ENCODE measurements around the gene RBFOX2. TPM values are rescaled to one million over a fixed set of nuclear protein-coding genes. Genes with fewer than 3 reads are reported as not detected.
"Not testable (repeated sequence)": the region's sequence is repeated elsewhere in the genome, so short reads cannot be mapped to it uniquely, and the experiment has no call there.

RBFOX2 gene
- total RNA-seq, 1 donor from 2014 or later, result 70.0 TPM

DNA sequence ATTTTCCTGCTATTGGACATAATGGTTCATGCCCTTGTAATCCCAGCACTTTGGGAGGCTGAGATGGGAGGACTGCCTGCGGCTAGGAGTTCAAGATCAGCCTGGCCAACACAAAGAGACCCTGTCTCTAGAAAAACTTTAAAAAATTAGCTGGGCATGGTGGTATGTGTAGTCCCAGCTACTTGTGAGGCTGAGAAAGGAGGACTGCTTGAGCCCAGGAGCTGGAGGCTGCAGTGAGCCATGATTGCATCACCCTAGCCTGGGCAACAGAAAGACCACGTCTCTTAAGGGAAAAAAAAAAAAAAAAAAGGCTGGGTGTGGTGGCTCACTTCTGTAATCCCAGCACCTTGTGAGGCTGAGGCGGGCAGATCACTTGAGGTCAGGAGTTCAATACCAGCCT lies 217.0 kb downstream of the RBFOX2 start:
- Histone ChIP-seq H3K36me3 (peaks cover 0 to 16% of the 10 kb centered on the region in 2 donors), H3K27ac (no peak overlapping the region), H3K4me3 (no peak overlapping the region), H3K27me3 (no peaks in the 10 kb centered on the region), H3K4me1 (peaks cover 35% of the 10 kb centered on the region), H3K9me3 (no peaks in the 10 kb centered on the region)
- no peak for DNase-seq (ENCODE audit: extremely low spot score in 2 of 2)
- TF ChIP-seq POLR2AphosphoS5 (IDR thresholded peaks at IDR 0.05; ENCODE audit: insufficient read depth in 1 of 2, low read depth in 1 of 2), result no peak
- TF ChIP-seq, protein P1, sequence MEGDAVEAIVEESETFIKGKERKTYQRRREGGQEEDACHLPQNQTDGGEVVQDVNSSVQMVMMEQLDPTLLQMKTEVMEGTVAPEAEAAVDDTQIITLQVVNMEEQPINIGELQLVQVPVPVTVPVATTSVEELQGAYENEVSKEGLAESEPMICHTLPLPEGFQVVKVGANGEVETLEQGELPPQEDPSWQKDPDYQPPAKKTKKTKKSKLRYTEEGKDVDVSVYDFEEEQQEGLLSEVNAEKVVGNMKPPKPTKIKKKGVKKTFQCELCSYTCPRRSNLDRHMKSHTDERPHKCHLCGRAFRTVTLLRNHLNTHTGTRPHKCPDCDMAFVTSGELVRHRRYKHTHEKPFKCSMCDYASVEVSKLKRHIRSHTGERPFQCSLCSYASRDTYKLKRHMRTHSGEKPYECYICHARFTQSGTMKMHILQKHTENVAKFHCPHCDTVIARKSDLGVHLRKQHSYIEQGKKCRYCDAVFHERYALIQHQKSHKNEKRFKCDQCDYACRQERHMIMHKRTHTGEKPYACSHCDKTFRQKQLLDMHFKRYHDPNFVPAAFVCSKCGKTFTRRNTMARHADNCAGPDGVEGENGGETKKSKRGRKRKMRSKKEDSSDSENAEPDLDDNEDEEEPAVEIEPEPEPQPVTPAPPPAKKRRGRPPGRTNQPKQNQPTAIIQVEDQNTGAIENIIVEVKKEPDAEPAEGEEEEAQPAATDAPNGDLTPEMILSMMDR (IDR thresholded peaks at IDR 0.05), result no peak
- TF ChIP-seq POLR2A (IDR thresholded peaks at IDR 0.05), result no peak
- intact Hi-C loops (cut with DNase I), result no loop called here

DNA sequence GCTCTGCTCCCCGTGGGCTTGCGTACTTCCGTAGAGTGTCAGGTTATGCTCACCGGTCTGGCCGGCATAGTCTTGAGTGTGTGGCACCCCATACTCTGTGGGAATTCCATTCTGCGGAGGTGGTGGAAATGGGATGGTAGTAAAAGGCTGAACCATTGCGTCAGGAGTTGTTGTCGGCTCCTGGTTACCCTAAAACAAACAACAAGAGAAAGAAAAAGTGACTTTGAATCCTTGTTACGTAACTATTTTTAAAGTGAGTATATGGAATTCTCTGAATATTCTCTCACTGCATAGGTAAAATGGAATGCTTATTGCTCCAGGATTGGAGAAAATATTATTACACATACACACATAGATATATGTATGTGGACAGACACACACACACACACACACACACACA lies 218.8 kb downstream of the RBFOX2 start:
- Histone ChIP-seq H3K36me3 (peaks cover 0 to 16% of the 10 kb centered on the region in 2 donors), H3K27ac (no peak overlapping the region), H3K9me3 (no peaks in the 10 kb centered on the region), H3K4me3 (no peak overlapping the region), H3K27me3 (no peaks in the 10 kb centered on the region), H3K4me1 (peaks cover 25% of the 10 kb centered on the region)
- no peak for DNase-seq (ENCODE audit: extremely low spot score in 2 of 2)
- intact Hi-C loops (cut with DNase I), result no loop called here
- TF ChIP-seq POLR2A (IDR thresholded peaks at IDR 0.05), result no peak
- TF ChIP-seq POLR2AphosphoS5 (IDR thresholded peaks at IDR 0.05; ENCODE audit: insufficient read depth in 1 of 2, low read depth in 1 of 2), result no peak
- TF ChIP-seq, protein P1 (IDR thresholded peaks at IDR 0.05), result no peak

DNA sequence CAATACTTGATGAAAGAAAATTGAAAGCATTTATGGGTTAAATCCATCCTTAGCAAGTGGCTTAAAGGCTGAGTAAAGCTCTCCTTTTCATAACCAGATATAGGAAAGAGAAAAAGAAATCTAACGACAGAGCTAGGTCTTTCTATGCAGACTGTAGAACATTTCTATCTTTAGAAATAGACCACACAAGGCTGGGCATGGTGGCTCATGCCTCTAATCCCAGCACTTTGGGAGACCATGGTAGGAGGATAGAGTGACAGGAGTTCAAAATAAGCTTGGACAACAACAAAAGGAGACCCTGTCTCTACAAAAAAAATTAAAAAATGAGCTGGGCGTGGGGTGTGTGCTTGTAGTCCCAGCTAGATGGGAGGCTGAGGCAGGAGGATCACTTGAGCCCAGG lies 220.2 kb downstream of the RBFOX2 start:
- H3K9me3 ChIP-seq, result no peaks in the 10 kb centered on the region
- TF ChIP-seq POLR2A (IDR thresholded peaks at IDR 0.05) (no peak), POLR2AphosphoS5 (IDR thresholded peaks at IDR 0.05; ENCODE audit: insufficient read depth in 1 of 2, low read depth in 1 of 2) (no peak)
- TF ChIP-seq, protein P1 (IDR thresholded peaks at IDR 0.05), result no peak
- H3K4me1 ChIP-seq, result peaks cover 16% of the 10 kb centered on the region
- H3K4me3 ChIP-seq, result no peak overlapping the region
- no peaks in the 10 kb centered on the region for H3K27me3 ChIP-seq
- intact Hi-C loops (cut with DNase I), result no loop called here
- H3K27ac ChIP-seq, result no peak overlapping the region
- DNase-seq (ENCODE audit: extremely low spot score in 2 of 2), result no peak
- peaks cover 0 to 16% of the 10 kb centered on the region in 2 donors for H3K36me3 ChIP-seq

DNA sequence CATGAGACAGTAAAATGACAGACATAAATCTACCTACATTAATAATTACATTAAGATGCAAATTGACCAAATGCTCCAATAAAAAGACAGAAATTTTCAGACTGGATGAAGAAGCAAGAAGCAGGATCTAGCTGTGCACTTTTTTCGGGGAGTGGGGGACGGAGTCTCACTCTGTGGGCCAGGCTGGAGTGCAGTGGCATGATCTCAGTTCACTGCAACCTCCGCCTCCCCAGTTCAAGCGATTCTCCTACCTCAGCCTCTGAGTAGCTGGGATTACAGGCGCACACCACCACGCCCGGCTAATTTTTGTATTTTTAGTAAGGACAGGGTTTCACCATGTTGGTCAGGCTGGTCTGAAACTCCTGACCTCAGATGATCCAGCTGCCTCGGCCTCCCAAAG lies 222.0 kb downstream of the RBFOX2 start:
- H3K27me3 ChIP-seq; intact Hi-C loops (cut with DNase I); H3K9me3 ChIP-seq; H3K27ac ChIP-seq; H3K4me3 ChIP-seq; DNase-seq (ENCODE audit: extremely low spot score in 2 of 2): not testable (repeated sequence)
- peaks cover 0 to 16% of the 10 kb centered on the region in 2 donors for H3K36me3 ChIP-seq
- H3K4me1 ChIP-seq, result peaks cover 22% of the 10 kb centered on the region

DNA sequence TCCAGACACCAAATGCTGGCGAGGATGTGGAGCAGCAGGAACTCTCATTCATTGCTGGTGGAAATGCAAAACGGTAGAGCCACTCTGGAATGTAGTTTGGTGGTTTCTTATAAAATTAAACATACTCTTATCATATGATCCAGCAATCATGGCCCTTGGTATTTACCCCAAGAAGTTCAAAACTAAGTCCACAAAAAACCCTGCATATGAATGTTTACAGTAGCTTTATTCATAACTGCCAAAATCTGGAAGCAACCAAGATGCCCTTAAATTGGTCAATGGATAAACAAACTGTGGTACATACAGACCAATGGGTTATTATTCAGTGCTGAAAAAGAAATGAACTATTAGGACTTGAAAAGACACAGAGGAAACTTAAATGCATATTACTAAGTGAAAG lies 223.2 kb downstream of the RBFOX2 start:
- no peaks in the 10 kb centered on the region for H3K9me3 ChIP-seq
- no peaks in the 10 kb centered on the region for H3K27me3 ChIP-seq
- no peak overlapping the region for H3K27ac ChIP-seq
- peaks cover 0 to 16% of the 10 kb centered on the region in 2 donors for H3K36me3 ChIP-seq
- TF ChIP-seq POLR2A (IDR thresholded peaks at IDR 0.05) (no peak), POLR2AphosphoS5 (IDR thresholded peaks at IDR 0.05; ENCODE audit: insufficient read depth in 1 of 2, low read depth in 1 of 2) (no peak)
- TF ChIP-seq, protein P1 (IDR thresholded peaks at IDR 0.05), result no peak
- no peak for DNase-seq (ENCODE audit: extremely low spot score in 2 of 2)
- H3K4me3 ChIP-seq, result no peak overlapping the region
- intact Hi-C loops (cut with DNase I), result no loop called here
- peaks cover 27% of the 10 kb centered on the region for H3K4me1 ChIP-seq

DNA sequence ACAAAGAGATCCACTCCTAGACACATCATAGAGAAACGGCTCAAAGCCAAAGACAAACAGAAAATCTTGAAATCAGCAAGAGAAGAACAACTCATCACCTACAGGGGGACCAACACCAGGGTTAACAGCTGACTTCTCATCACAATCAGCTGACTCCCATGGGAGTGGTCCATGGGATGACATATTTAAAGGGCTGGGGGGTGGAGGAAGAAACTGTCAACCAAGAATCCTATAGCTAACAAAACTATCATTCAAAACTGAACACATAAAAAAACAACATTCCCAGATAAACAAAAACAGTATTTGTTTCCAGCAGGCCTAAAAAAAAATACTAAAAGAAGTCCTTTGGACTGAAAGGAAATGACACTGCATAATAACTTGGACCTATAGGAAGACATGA lies 224.2 kb downstream of the RBFOX2 start:
- Histone ChIP-seq H3K27me3 (no peaks in the 10 kb centered on the region), H3K4me1 (peaks cover 27% of the 10 kb centered on the region), H3K9me3 (no peaks in the 10 kb centered on the region), H3K4me3 (no peak overlapping the region), H3K27ac (no peak overlapping the region), H3K36me3 (peaks cover 0 to 12% of the 10 kb centered on the region in 2 donors)
- no peak for DNase-seq (ENCODE audit: extremely low spot score in 2 of 2)
- intact Hi-C loops (cut with DNase I), result no loop called here
- TF ChIP-seq POLR2AphosphoS5 (IDR thresholded peaks at IDR 0.05; ENCODE audit: insufficient read depth in 1 of 2, low read depth in 1 of 2), result no peak
- no peak for TF ChIP-seq POLR2A (IDR thresholded peaks at IDR 0.05)
- TF ChIP-seq, protein P1 (IDR thresholded peaks at IDR 0.05), result no peak
